ENCODE data around the gene KRT25.
"Not testable (repeated sequence)": the region's sequence is repeated elsewhere in the genome, so short reads cannot be mapped to it uniquely, and the experiment has no call there.

The KRT25 gene

GRCh38 chr17:40760105-40761016 is 5.2 kb upstream of the KRT25 start:
- DNase-seq (ENCODE audit: low read depth, low spot score) = no peak

DNA sequence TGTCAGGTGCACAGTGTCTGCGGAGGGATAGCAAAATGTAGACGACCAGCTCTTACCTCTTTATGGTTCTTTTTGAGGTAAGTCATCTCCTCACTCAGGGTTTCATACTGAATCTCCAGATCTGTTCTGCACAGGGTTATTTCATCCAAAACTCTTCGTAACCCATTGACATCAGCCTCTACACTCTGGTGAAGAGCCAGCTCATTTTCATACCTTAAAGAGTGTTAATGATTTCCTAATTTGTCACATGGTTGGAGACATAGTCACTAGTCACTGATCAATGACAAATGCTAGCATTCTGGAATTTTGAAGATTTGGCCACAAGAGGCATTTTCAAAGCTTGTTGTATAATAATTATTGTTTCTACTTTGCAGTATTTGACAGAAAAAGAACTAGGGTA is 1.3 kb downstream of the KRT25 start:
- DNase-seq (ENCODE audit: low read depth, low spot score) = no peak

DNA sequence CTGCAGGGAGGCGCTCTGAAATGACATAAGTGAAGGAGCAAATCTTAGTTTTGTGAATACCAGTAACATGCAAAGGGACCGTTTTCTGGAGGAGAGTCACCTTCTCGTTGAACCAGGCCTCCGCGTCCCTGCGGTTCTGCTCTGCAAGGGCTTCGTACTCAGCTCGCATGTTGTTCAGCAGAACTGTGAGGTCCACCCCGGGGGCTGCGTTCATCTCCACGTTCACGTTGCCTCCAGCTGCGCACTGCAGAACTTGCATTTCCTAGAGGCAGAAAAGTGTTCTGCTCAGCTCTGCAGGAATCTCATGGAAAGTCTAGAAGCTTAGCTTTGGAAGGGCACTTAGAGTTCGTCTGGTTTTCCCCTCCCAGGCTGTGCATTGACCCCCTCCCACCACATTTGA is 4.1 kb downstream of the KRT25 start:
- no peak for DNase-seq (ENCODE audit: low read depth, low spot score)

DNA sequence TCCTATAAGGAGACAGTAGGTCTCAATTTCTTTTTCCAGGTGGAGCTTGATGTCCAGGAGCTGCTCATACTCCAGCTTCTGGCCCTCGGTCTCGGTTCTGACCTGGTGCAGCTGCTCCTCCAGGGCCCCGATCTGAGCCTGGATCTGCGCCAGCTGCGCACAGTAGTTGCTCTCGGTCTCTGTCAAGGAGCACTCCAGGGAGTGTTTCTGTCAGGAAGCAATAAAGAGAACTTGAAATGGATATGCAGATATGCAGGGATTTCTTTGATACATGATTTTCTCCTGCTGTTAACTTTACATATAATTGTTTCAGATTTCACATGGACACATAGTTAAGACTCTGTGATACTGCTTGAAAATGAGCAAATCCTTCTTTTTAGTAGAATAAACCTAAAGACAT is 4.7 kb downstream of the KRT25 start:
- no peak for DNase-seq (ENCODE audit: low read depth, low spot score)

DNA sequence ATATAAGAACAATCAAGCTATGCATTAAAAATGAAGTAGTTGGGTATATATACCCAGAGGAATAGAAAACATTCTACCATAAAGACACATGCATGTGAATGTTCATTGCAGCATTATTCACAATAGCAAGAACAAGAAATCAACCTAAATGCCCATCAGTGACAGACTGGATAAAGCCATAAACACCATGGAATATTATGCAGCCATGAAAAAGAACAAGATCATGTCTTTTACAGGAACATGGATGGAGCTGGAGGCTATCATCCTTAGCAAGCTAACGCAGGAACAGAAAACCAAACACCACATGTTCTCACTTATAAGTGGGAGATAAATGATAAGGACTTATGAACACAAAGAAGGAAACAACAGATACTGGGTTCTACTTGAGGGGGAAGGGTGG is 6.5 kb downstream of the KRT25 start:
- not testable (repeated sequence) for DNase-seq (ENCODE audit: low read depth, low spot score)

DNA sequence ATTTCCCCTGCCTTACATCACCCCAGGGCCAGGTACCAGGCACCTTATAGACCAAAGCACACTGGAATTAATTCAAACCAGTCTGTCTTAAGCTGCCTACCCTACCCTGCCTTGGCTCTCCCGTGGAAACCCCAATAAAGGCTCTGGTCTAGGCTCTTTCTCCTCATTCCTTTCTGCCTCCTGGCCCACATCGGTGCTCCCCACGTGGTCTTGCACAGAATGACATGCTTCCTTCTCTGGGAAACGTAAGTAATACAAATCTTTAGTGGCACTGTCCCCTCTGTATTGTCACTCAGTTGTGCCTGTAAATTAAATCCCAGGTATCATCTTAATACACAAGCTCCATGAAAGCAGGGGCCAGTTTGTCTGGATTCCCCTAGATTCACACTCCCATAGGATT is 16.6 kb downstream of the KRT25 start:
- no peak for DNase-seq (ENCODE audit: low read depth, low spot score)

DNA sequence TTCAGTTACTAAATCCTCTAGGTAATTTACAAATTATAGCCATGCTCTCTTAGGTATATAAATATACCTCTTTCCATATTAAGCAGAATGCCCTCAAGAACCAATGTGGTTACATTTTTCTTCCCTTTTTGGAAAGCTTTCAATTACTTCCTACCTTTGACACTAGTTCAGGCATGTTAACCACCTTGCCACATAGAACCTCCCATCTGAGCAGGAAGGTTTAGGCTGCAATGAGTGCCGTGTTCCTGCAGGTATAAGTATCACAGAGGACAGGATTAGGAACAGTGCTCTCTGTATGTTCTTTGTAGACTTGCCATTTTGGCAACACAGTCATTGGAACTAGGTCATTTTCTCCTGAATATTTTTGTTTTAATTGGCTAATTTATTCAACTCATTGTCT is 20.1 kb downstream of the KRT25 start:
- DNase-seq (ENCODE audit: low read depth, low spot score) = no peak

GRCh38 chr17:40734018-40734417 is 21.1 kb downstream of the KRT25 start:
- DNase-seq (ENCODE audit: low read depth, low spot score) = no peak

DNA sequence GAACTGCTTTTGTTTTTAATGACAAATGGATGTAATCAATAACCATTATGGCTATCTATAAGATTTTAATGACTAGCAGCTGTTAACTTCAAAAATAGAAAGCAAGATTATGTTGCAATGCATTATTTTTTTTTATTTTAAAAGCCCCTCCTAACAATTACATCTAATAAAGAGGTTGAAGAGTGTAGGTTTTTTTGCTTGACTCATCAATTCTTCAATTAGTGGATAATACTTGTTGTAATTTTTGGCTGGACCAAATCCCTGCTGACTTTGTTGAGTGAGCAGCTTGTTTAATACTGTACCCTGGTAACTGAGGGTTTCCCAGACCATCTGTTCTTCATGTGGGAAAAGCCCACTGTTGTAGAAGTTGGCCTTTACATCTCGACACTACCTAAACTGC is 24.2 kb downstream of the KRT25 start:
- DNase-seq (ENCODE audit: low read depth, low spot score) = no peak

- DNase-seq (ENCODE audit: low read depth, low spot score) = no peak
These were observed 27.5 kb downstream of the KRT25 start for GRCh38 chr17:40727447-40728231.

DNA sequence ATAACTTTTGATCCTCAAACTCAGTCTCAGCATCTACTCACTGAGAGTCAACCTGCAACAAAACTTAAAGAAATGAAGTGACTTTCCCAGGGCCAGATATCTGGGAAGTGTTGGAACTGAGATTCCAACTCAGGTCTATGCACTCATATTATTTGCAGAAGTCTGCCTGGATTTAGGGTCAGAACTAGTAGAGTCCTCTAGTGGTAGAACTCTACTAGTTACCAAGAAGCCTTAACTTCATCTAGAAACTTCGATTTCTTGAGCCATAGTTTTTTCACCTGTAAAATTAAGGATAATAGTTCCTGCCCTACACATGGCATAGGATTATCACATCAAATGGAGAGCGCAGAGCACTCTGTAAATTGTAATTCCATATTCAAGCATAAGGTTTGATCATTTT is 28.2 kb downstream of the KRT25 start:
- no peak for DNase-seq (ENCODE audit: low read depth, low spot score)

GRCh38 chr17:40724656-40725055 is 30.5 kb downstream of the KRT25 start:
- no peak for DNase-seq (ENCODE audit: low read depth, low spot score)

GRCh38 chr17:40722241-40722640 is 32.9 kb downstream of the KRT25 start:
- no peak for DNase-seq (ENCODE audit: low read depth, low spot score)

GRCh38 chr17:40720899-40721298 is 34.2 kb downstream of the KRT25 start:
- no peak for DNase-seq (ENCODE audit: low read depth, low spot score)

DNA sequence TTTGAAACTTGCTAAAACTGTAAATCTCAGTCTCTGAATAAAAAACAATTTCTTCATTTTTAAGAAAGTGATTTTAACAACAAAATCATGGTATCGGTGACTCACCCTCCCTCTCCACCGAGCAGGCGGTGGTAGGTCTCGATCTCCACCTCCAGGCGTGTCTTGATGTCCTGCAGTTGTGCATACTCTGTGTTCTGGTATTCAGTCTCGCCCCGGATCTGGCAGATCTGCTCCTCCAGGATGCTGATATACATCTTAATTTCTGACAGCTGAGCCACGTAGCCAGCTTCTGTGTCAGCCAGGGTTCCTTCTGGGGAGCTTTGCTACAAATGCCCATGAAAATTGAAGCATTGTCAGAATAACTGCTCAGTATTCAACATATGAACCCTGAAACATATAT is 36.2 kb downstream of the KRT25 start:
- no peak for DNase-seq (ENCODE audit: low read depth, low spot score)

DNA sequence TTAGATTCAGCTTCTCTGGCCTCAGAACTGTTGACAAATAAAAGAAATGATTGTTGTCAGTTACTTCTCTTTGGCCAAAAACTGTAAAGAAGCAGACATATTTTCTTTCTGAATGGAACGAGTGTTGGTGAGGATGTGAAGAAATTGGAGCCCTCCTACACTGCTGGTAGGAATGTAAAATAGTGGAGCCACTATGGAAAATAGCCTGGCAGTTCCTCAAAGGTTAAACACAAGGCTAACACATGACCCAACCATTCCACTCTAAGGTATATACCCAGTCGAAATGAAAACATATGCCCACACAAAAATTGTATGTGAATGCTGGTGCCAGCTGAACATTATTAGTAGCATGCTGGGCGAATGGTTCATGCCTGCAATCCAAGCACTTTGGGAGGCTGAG is 37.4 kb downstream of the KRT25 start:
- DNase-seq (ENCODE audit: low read depth, low spot score) = no peak

- DNase-seq (ENCODE audit: low read depth, low spot score) = no peak
These were observed 40.7 kb downstream of the KRT25 start for GRCh38 chr17:40714473-40714872.

GRCh38 chr17:40707745-40708144 is 47.4 kb downstream of the KRT25 start:
- no peak for DNase-seq (ENCODE audit: low read depth, low spot score)

GRCh38 chr17:40705584-40705983 is 49.5 kb downstream of the KRT25 start:
- no peak for DNase-seq (ENCODE audit: low read depth, low spot score)

- DNase-seq (ENCODE audit: low read depth, low spot score) = no peak
These were observed 51.5 kb downstream of the KRT25 start, which contains the start of gene KRT24 for GRCh38 chr17:40703652-40704051. TSS of gene KRT24 (minus strand) at chr17:40703752. CDS start at chr17:40703693, 59 bp downstream.

- no peak for DNase-seq (ENCODE audit: low read depth, low spot score)
These were observed 52.9 kb downstream of the KRT25 start for GRCh38 chr17:40702271-40702670.

GRCh38 chr17:40699853-40700252 is 55.3 kb downstream of the KRT25 start:
- no peak for DNase-seq (ENCODE audit: low read depth, low spot score)

DNA sequence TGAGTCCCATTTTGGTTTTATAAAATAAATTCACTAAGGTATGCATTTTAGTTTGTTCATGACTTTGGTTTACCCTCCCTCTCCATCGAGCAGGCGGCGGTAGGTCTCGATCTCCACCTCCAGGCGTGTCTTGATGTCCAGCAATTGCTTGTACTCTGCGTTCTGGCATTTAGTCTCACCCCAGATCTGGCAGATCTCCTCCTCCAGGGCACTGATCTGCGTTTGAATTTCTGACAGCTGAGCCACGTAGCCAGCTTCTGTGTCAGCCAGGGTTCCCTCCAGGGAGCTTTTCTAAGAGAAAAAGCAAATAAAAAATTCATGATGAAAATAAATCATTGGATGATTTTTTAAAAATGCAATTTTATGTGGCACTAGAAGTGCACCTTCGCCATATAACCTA is 55.8 kb downstream of the KRT25 start:
- no peak for DNase-seq (ENCODE audit: low read depth, low spot score)
